Inflammatory macrophage (primary cell): ENCODE results near the gene DOK4.
A peak's percentile ranks its signal among the peaks of the same experiment; 100 is the strongest.
"Not testable (repeated sequence)": the region's sequence is repeated elsewhere in the genome, so short reads cannot be mapped to it uniquely, and the experiment has no call there.

Experiments used
- DNase-seq, 2 donors: peaks; one replicate each; pipeline ENCODE4 v3.0.0-alpha.2; 2020 to 2022

The DOK4 gene

DNA sequence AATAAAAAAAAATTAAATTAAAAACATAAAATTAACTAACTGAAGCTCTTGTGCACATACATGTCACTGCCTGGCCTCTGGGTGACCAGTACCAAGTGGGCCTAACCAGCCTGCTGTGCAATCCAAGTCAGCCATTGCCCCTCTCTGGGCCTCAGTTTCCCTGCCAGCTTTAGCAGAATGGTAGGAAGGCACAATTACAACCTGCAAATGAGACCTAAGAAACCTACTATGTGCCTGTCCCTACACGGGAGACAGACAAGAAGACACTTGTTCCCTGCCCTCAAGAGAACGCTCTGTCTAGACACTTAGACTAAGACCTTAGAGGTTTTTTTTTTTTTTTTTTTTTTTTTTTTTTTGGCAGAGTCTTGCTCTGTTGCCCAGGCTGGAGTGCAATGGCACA, 40.8 kb downstream of the DOK4 start:
- no peak for DNase-seq

DNA sequence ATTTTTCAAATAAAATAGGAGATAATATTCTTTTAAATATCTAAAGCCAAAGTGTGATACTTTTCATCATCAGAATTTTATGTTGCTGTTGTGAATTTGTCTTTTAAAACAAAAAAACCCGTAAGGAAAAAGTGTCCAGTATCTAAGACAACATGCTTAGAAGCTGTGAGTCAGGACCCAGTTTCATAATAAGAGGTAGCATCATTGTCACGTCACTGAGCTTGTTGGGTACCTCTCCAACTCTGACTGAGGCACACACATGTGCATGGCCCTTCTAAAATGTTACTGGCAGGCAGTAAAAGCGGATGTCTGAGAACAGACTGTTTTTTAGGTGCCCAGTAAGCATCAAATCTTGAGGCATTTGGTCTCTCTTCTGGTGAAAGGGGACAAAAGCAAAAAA, 41.6 kb downstream of the DOK4 start:
- DNase-seq, result no peak

DNA sequence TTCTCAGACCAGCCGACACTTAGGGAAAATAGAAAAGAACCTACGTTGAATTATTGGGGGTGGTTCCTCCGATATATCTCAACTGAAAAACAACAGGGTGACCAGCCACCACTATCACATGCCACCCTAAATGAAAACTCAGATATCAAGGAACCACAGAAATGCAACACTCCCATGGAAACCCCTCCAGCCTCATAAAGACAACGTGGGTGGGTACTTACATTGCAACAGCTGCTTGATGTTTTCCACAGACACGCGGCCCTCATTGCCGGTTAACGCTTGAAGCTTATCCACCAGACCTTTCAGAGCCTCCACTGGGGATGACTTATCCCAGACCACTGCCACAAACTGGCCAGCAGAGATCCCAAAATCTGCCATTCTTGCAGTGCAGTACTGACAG, 45.7 kb downstream of the DOK4 start:
- DNase-seq, result not testable (repeated sequence)

DNA sequence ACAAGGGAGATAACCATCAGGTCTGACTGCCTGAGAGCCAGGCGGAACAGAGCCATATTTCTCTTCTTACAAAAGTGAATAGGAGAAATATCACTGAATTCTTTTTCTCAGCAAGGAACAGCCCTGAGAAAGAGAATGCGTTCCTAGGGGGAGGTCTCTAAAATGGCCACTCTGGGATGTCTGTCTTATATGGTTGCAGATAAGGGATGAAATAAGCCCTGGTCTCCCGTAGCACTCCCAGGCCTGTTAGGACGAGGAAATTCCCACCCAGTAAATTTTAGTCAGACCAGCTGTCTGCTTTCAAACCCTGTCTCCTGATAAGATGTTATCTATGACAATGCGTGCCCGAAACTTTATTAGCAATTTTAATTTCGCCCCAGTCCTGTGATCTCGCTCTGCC, 46.3 kb downstream of the DOK4 start:
- DNase-seq, result not testable (repeated sequence)

DNA sequence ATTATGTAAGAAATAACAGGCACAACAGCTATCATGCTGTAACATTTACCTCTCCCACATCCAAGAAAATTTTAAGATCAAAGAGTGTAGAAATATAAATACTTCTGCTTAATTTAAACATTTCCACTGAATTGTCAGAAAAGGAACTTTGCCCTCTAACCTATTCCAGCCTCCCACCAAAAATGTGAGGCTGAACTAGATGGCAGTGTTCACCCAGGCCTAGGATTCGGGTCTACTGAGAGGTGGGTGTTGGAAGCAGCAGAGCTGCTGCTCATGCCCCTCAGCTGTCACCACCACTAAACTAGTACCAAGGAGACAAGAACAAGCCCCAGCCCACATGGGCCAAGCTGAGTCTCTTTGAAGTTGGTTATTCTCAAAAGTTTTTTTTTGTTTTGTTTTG, 50.5 kb downstream of the DOK4 start:
- DNase-seq, result no peak

DNA sequence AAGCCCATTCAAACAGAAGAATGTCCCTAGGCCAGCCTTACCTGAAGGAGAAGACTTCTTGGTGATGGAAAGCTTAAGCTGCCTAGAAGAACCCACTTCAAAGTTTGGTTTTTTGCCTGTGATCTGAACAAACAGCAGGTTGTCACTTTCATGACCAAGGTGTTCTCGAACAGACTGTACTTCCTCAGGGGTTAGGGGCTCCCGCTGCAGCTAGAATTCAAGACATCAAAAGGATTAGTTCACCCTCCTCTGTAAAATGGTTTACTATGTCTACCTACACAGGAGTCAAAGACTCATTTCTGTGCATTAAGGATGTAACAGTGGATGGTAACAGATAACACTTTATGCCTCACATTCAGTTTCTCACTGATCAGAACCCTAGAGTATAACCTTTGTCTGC, 52.3 kb downstream of the DOK4 start:
- no peak for DNase-seq

DNA sequence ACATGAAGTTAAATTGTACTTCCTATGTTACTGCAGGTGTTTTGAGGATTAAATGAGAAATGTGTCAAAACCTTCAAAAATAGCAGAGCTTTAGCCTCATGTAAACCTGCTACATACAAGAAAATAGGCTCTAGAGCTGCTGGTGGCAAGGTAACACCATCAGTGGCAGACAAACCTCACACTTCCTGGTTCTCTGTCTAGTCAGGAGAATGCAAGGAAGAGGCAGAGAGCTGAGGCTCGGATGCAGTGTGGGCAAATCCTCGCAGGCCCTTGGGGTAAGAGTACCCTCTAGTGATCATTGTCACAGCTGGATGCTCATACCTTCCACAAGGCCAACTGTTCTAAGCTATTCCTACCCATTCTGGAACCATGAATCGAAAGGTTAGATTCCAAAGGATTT, 53.3 kb downstream of the DOK4 start:
- DNase-seq, result no peak

DNA sequence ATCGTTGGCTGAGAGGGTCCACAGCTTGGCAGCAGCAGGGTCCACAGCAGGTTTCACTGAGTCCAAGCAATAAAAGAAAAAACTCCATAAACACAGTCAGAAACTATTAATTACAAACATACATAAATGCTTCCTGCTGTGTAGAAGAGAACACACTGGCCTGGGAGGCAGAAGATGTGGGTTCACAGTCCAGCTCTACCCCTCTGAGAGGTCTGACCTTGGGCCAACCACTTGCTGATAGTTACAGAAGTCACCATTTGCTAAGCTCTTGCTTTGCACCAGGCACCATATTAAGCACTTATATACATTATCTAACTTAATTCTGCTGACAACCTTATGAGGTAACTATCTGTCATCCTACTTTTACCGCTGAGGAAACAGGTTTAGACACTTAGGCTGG, 53.8 kb downstream of the DOK4 start:
- DNase-seq, result no peak

DNA sequence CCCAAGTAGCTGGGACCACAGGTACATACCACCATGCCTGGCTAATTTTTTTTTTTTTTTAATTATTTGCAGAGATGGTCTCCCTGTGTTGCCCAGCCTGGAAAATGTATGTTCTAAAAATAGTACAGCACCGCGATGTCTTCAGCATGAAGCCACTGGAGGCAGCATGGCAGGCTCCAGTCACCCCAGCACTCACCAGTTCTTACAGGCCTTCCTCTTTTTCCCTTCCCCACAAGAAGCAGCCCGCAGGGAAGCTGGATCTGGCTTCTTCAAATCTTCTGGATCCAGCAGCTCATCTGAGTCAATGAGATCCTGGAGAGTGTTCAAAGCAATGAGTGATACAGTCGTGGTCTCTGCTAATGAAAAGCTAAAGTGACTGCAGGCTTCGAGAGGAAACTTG, 55.3 kb downstream of the DOK4 start:
- peak; percentile 30 to 56 for DNase-seq

DNA sequence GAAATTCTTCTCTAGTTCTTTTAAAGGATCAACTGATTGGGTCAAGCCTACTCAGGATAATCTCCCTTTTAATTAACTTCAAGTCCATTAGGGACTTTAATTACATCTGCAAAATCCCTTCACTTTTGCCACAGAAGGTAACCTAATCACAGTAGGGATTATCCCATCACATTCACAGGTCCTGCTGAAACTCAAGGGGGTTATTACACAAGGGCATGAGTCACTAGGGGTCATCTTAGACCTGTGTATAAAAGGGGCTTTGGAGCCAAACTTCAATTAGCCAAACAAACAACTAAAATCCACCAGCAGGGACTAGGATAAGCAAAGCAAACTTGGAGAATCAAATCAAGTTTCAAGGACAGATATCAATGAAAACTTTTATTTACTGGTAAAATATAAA, 58.5 kb downstream of the DOK4 start:
- DNase-seq, result no peak

DNA sequence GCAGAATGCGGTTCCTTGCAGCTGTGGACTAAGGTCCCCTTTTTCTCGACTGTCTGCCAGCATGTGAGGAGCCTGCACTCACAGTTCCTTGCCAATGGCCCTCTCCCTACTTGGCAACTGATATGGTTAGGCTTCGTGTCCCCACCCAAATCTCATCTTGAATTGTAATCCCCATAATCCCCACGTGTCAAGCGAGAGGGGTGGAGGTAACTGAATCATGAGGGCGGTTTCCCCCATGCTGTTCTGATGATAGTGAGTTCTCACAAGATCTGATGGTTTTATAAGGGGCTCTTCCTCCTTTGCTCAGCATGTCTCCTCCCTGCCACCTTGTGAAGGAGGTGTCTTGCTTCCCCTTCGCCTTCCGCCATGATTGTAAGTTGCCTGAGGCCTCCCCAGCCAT, 59.0 kb downstream of the DOK4 start:
- DNase-seq, result no peak

DNA sequence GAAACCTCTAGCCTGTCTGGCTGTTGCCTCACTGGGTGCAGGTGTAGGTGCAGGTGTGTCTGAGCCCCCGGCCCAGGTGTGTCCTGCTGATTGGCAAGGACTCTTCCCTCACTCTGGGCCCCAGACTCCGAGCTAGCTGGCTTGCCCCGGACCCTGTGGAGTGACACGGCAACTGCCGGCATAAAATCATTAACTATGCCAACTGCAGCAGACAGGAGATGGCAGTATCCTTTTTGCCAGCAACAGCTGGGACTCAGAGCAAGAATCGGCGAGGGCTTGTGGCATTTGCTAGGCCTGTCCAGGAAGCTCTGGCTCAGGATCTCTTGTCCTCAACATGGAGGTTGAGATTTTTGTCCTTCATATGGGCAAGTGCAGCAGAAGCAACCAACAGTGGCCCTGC, 59.9 kb downstream of the DOK4 start:
- no peak for DNase-seq

DNA sequence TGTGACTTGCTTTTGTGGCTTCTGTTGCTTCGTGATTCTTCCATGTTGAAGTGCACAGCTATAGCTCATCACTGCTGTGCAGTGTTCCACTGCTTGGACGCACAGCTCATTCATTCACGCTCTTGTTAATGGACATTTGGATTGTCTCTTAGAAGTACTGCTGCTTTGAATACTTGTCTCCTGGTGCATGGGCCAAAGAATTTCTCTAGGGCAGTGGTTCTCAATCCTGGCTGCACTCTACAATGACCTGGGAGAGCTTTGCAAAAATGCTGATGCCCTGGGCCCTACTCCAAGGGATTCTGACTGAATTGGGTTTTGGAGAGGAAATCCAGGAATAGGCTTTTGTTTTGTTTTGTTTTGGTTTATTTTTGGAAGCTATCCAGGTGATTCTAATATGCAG, 61.7 kb downstream of the DOK4 start:
- no peak for DNase-seq

DNA sequence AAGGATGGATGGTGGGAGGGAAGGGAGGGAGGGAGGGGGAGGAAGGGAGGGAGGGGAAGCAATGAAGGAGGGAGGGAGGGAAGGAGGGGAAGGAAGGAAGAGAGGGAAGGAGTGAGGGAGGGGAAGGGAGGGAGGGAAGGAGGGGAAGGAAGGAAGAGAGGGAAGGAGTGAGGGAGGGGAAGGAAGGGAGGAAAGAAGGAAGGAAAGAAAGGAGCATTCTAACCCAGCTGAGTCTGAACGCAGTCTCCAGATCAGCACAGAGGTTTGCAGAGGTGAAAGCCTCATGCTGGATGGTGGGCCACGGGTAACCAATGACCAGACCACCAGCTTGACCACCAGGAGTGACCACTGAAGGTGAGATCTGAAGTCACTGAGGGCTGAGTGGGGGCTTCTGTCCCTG, 63.1 kb downstream of the DOK4 start:
- DNase-seq, result no peak

DNA sequence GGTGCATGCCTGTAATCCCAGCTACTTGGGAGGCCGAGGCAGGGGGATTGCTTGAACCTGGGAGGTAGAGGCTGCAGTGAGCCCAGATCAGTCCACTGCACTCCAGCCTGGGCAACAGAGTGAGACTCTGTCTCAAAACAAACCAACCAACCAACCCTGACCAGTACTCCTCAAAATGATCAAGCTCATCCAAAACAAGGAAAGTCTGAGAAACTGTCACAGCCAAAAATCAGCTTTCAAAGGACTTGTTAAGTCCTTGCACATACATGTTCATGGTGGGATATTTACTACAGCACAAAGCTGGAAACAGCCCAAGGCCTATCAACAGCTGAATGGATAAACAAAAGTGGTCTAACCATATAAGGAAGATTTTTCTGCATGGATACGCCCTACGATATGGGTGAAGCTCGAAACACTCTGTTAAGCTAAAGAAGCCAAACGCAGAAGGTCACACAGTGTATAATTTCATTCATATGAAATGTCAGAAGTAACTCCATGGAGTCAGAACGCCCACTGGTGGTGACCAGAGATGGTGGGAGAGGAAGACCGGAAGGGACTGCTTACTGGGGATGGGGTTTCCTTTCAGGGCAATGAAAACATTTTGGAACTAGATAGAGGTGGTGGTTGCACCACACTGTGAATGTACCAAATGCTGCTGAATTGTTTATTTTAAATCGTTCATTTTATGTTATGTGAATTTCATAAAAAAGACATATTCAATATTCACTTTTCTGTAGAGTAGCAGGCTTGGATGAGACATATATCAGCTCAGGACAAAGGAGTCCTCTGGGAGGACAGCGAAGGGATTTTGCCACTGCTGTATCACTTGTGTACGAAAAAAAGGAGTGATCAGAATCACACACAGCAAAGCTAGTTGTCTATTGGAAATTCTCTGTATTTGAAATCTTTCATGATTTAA, 64.0 kb downstream of the DOK4 start:
- DNase-seq, result peak; percentile 47 to 53
